ENCODE measurements around the gene SLC38A9. TPM values are rescaled to one million over a fixed set of nuclear protein-coding genes. Genes with fewer than 3 reads are reported as not detected.

SLC38A9 gene
- total and polyA plus RNA-seq, 3 donors from 2014 or later, result 25.3 to 50.1 (median 32.1) TPM

GRCh38 chr5:55593115-55593472, 119.0 kb downstream of the SLC38A9 start:
- Histone ChIP-seq H3K4me3 (no peak overlapping the region), H3K36me3 (ENCODE audit: low read depth, missing control alignments) (no peaks in the 10 kb centered on the region), H3K4me1 (peaks cover 13% of the 10 kb centered on the region), H3K27me3 (no peaks in the 10 kb centered on the region), H3K9me3 (no peaks in the 10 kb centered on the region), H3K27ac (no peak overlapping the region)
- WGBS, 2 donors, result 74 to 81% methylated on average over 3 of the region's 3 CpGs
- intact Hi-C loops (cut with DNase I; ENCODE audit: low total_unique reads), result no loop called here
- no peak for TF ChIP-seq POLR2A (IDR thresholded peaks at IDR 0.05)
- TF ChIP-seq CTCF (IDR thresholded peaks at IDR 0.05), result no peak
- no peak for DNase-seq

DNA sequence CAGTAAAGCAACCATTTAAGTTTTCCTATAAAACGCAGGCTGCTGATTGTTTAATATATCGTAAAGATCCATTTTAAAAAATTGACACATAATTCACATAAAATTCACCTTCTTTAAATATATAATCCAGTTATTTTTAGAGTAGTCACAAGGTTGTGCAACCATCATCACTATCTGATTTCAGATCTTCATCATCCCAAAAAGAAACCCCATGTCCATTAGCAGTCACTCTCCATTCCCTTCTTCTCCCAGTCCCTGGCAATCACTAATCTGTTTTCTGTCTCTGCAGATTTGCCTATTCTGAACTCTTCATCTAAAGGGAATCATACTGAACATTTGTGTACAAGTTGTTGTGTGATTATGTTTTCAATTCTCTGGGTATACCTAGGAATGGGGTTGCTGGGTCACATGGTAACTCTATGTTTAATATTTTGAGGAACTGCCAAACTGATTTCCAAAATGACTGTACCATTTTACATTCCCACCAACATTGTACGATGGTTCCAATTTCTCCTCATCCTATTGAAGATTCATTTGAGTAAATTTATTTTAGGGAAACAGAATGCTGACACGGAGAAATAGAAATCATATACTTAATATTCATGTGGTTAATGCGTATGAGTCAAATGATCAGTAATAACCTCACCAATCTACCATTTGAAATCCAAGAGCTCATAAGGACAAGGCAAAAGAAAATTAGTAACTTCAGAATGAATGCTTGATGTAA, 119.6 kb downstream of the SLC38A9 start:
- Histone ChIP-seq H3K27ac (no peak overlapping the region), H3K4me3 (no peak overlapping the region), H3K36me3 (ENCODE audit: low read depth, missing control alignments) (no peaks in the 10 kb centered on the region), H3K27me3 (no peaks in the 10 kb centered on the region), H3K9me3 (no peaks in the 10 kb centered on the region), H3K4me1 (peaks cover 9% of the 10 kb centered on the region)
- 93 to 94% methylated on average over 5 of the region's 5 CpGs for WGBS, 2 donors
- no peak for TF ChIP-seq CTCF (IDR thresholded peaks at IDR 0.05)
- TF ChIP-seq POLR2A (IDR thresholded peaks at IDR 0.05), result no peak
- DNase-seq, result no peak
- intact Hi-C loops (cut with DNase I; ENCODE audit: low total_unique reads), result no loop called here

DNA sequence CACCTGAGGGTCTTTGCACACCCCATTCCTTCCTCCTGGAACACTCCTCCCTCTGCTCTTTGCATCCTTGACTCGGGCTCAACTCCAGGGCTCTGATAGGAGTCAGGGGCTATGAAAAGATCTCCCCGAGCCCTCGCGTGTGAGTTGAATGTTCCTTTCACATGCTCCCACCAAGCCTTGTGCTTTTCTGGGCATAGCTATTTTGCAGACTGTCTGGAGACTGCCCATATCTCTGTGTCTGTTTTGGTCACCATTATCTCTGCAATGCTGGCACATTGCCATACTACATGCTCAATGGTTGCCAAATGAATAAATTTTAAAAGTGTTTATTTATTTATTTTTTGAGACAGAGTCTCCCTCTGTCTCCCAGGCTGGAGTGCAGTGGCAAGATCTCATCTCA, 120.4 kb downstream of the SLC38A9 start:
- no peak overlapping the region for H3K27ac ChIP-seq
- peaks cover under 1% of the 10 kb centered on the region for H3K4me1 ChIP-seq
- intact Hi-C loops (cut with DNase I; ENCODE audit: low total_unique reads), result no loop called here
- no peak overlapping the region for H3K4me3 ChIP-seq
- H3K27me3 ChIP-seq, result no peaks in the 10 kb centered on the region
- no peaks in the 10 kb centered on the region for H3K9me3 ChIP-seq
- TF ChIP-seq POLR2A (IDR thresholded peaks at IDR 0.05) (no peak), CTCF (IDR thresholded peaks at IDR 0.05) (no peak)
- no peak for DNase-seq
- H3K36me3 ChIP-seq (ENCODE audit: low read depth, missing control alignments), result no peaks in the 10 kb centered on the region
- 32 to 41% methylated on average over 4 of the region's 4 CpGs for WGBS, 2 donors

- H3K36me3 ChIP-seq (ENCODE audit: low read depth, missing control alignments), result no peaks in the 10 kb centered on the region
- H3K9me3 ChIP-seq, result no peaks in the 10 kb centered on the region
- H3K4me1 ChIP-seq, result no peaks in the 10 kb centered on the region
- intact Hi-C loops (cut with DNase I; ENCODE audit: low total_unique reads), result no loop called here
- DNase-seq, result no peak
- TF ChIP-seq CTCF (IDR thresholded peaks at IDR 0.05) (no peak), POLR2A (IDR thresholded peaks at IDR 0.05) (no peak)
- H3K27me3 ChIP-seq, result no peaks in the 10 kb centered on the region
- no peak overlapping the region for H3K27ac ChIP-seq
- no peak overlapping the region for H3K4me3 ChIP-seq
- 52 to 83% methylated on average over 1 of the region's 1 CpG for WGBS, 2 donors
These were observed 126.9 kb downstream of the SLC38A9 start for GRCh38 chr5:55585206-55585610.

Measured in testis (tissue), 3 donors.